ENCODE measurements around the gene PCDH9.

The PCDH9 gene

DNA sequence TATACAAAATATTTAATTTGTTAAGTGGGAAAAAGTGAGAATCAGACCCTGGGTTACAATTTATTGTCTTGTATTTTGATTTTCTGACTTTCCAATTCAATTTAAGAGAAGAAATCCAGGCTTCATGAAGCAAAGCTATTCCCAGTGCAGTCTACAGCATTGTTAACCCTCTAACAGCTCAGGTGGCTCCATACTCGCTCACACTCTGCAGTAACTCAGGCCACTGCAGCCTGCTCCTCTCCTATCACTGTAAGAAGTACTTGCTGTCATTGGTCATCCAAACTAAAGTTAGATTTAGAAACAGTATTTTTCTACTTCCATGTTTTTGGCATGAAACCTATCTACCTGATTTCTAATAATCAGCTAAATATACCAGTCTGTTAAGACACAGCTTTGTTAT lies 830.3 kb downstream of the PCDH9 start:
- Histone ChIP-seq H3K27me3 (ENCODE audit: insufficient read depth, poor library complexity, severe bottlenecking) (no peaks in the 10 kb centered on the region), H3K4me1 (ENCODE audit: insufficient read depth, poor library complexity, severe bottlenecking) (no peaks in the 10 kb centered on the region), H3K27ac (ENCODE audit: poor library complexity, severe bottlenecking) (no peak overlapping the region), H3K9me3 (ENCODE audit: severe bottlenecking) (no peaks in the 10 kb centered on the region), H3K36me3 (ENCODE audit: low read depth) (no peaks in the 10 kb centered on the region), H3K4me3 (ENCODE audit: severe bottlenecking) (no peak overlapping the region)
- DNase-seq (ENCODE audit: low spot score) (no peak), ATAC-seq (ENCODE audit: low read depth) (no peak)
- TF ChIP-seq, protein P1, sequence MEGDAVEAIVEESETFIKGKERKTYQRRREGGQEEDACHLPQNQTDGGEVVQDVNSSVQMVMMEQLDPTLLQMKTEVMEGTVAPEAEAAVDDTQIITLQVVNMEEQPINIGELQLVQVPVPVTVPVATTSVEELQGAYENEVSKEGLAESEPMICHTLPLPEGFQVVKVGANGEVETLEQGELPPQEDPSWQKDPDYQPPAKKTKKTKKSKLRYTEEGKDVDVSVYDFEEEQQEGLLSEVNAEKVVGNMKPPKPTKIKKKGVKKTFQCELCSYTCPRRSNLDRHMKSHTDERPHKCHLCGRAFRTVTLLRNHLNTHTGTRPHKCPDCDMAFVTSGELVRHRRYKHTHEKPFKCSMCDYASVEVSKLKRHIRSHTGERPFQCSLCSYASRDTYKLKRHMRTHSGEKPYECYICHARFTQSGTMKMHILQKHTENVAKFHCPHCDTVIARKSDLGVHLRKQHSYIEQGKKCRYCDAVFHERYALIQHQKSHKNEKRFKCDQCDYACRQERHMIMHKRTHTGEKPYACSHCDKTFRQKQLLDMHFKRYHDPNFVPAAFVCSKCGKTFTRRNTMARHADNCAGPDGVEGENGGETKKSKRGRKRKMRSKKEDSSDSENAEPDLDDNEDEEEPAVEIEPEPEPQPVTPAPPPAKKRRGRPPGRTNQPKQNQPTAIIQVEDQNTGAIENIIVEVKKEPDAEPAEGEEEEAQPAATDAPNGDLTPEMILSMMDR (IDR thresholded peaks at IDR 0.05; ENCODE audit: poor library complexity, severe bottlenecking): no peak

GRCh38 chr13:66397133-66397532 lies 833.0 kb downstream of the PCDH9 start:
- no peak overlapping the region for H3K4me3 ChIP-seq (ENCODE audit: severe bottlenecking)
- H3K36me3 ChIP-seq (ENCODE audit: low read depth): no peaks in the 10 kb centered on the region
- H3K4me1 ChIP-seq (ENCODE audit: insufficient read depth, poor library complexity, severe bottlenecking): no peaks in the 10 kb centered on the region
- ATAC-seq (ENCODE audit: low read depth): no peak
- no peak overlapping the region for H3K27ac ChIP-seq (ENCODE audit: poor library complexity, severe bottlenecking)
- no peaks in the 10 kb centered on the region for H3K27me3 ChIP-seq (ENCODE audit: insufficient read depth, poor library complexity, severe bottlenecking)
- TF ChIP-seq, protein P1 (IDR thresholded peaks at IDR 0.05; ENCODE audit: poor library complexity, severe bottlenecking): no peak
- DNase-seq (ENCODE audit: low spot score): no peak
- no peaks in the 10 kb centered on the region for H3K9me3 ChIP-seq (ENCODE audit: severe bottlenecking)

DNA sequence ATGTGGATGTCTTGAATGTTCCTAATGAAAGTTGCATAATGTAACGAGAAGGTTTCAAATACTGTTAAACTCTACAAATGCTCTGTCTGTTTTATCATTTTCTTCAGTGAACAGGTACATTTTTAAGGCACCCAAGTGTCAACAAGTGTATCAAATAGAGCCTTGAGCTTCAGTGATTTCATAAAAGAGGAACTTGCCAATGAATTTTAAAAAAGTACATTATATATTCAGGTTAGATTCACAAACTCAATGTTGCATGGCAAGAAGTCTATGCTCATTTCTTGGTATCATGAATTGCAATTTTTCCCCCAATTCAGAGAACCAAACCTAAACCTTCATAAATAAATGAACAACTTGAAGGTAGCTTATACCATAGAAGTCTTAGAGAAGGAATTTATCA lies 838.8 kb downstream of the PCDH9 start:
- H3K27ac ChIP-seq (ENCODE audit: poor library complexity, severe bottlenecking): no peak overlapping the region
- H3K9me3 ChIP-seq (ENCODE audit: severe bottlenecking): no peaks in the 10 kb centered on the region
- DNase-seq (ENCODE audit: low spot score) (no peak), ATAC-seq (ENCODE audit: low read depth) (no peak)
- no peak overlapping the region for H3K4me3 ChIP-seq (ENCODE audit: severe bottlenecking)
- no peaks in the 10 kb centered on the region for H3K27me3 ChIP-seq (ENCODE audit: insufficient read depth, poor library complexity, severe bottlenecking)
- H3K4me1 ChIP-seq (ENCODE audit: insufficient read depth, poor library complexity, severe bottlenecking): no peaks in the 10 kb centered on the region
- TF ChIP-seq, protein P1 (IDR thresholded peaks at IDR 0.05; ENCODE audit: poor library complexity, severe bottlenecking): no peak
- no peaks in the 10 kb centered on the region for H3K36me3 ChIP-seq (ENCODE audit: low read depth)

GRCh38 chr13:66378894-66379293 lies 851.2 kb downstream of the PCDH9 start:
- DNase-seq (ENCODE audit: low spot score) (no peak), ATAC-seq (ENCODE audit: low read depth) (no peak)
- TF ChIP-seq, protein P1 (IDR thresholded peaks at IDR 0.05; ENCODE audit: poor library complexity, severe bottlenecking): no peak
- Histone ChIP-seq H3K36me3 (ENCODE audit: low read depth) (no peaks in the 10 kb centered on the region), H3K4me1 (ENCODE audit: insufficient read depth, poor library complexity, severe bottlenecking) (no peaks in the 10 kb centered on the region), H3K9me3 (ENCODE audit: severe bottlenecking) (no peaks in the 10 kb centered on the region), H3K4me3 (ENCODE audit: severe bottlenecking) (no peak overlapping the region), H3K27me3 (ENCODE audit: insufficient read depth, poor library complexity, severe bottlenecking) (no peaks in the 10 kb centered on the region), H3K27ac (ENCODE audit: poor library complexity, severe bottlenecking) (no peak overlapping the region)

DNA sequence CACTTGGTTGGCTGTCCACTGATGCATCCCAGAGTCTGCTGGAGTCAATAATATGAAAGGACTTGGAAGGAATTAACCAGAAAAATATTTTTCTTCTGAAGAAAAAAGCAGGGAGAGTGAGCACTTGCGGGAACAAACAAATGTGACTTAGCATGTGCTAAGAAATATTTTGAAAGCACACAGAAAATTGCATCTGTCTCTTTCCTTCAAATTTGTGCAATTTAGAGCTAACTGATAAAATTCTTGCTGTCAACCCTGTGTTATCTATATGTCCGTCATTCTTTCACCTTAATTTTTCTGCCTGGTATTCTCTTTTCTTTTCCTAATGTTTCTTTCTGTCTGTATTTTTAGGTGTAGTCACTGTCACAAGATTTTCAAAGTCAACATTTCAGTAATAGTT lies 852.6 kb downstream of the PCDH9 start:
- TF ChIP-seq, protein P1 (IDR thresholded peaks at IDR 0.05; ENCODE audit: poor library complexity, severe bottlenecking): no peak
- ATAC-seq (ENCODE audit: low read depth): no peak
- DNase-seq (ENCODE audit: low spot score): no peak
- Histone ChIP-seq H3K9me3 (ENCODE audit: severe bottlenecking) (no peaks in the 10 kb centered on the region), H3K4me1 (ENCODE audit: insufficient read depth, poor library complexity, severe bottlenecking) (no peaks in the 10 kb centered on the region), H3K27ac (ENCODE audit: poor library complexity, severe bottlenecking) (no peak overlapping the region), H3K4me3 (ENCODE audit: severe bottlenecking) (no peak overlapping the region), H3K27me3 (ENCODE audit: insufficient read depth, poor library complexity, severe bottlenecking) (no peaks in the 10 kb centered on the region), H3K36me3 (ENCODE audit: low read depth) (no peaks in the 10 kb centered on the region)
